Muscle layer of colon (tissue), 2 donors: ENCODE measurements around the gene SUSD1.

Experiments used
- H3K27ac ChIP-seq: one replicate; pipeline ENCODE4 v1.7.0; 2013; ENCODE audit warnings: low read depth, mild to moderate bottlenecking, low read length, moderate library complexity
- H3K27me3 ChIP-seq, 2 donors: one replicate each; pipeline ENCODE4 v1.7.0; 2013; ENCODE audit warnings: low read length in 2 of 2, mild to moderate bottlenecking in 2 of 2; ENCODE audit not compliant: insufficient read depth in 2 of 2, control insufficient read depth in 1 of 2
- H3K36me3 ChIP-seq: one replicate; pipeline ENCODE4 v1.7.0; 2013; ENCODE audit warnings: mild to moderate bottlenecking, low read length; ENCODE audit not compliant: insufficient read depth
- H3K4me1 ChIP-seq: one replicate; pipeline ENCODE4 v1.7.0; 2013; ENCODE audit warnings: mild to moderate bottlenecking, low read length; ENCODE audit not compliant: insufficient read depth
- H3K4me3 ChIP-seq, 2 donors: one replicate each; pipeline ENCODE4 v1.7.0; 2013; ENCODE audit warnings: low read length in 2 of 2, low read depth in 1 of 2, mild to moderate bottlenecking in 1 of 2, moderate library complexity in 1 of 2
- H3K9ac ChIP-seq: one replicate; pipeline ENCODE4 v1.7.0; 2013; ENCODE audit warnings: low read length
- H3K9me3 ChIP-seq: one replicate; pipeline ENCODE4 v1.7.0; 2013; ENCODE audit warnings: mild to moderate bottlenecking, low read length
- donor health status: abdominal sarcoma.
- donor health status: Adenocarcinoma of cecum.

The SUSD1 gene

GRCh38 chr9:112059145-112059965 lies 115.7 kb downstream of the SUSD1 start:
- no peak overlapping the region for H3K9ac ChIP-seq
- no peaks in the 10 kb centered on the region for H3K27me3 ChIP-seq
- H3K27ac ChIP-seq = no peak overlapping the region
- H3K4me1 ChIP-seq = peaks cover 35% of the 10 kb centered on the region
- H3K36me3 ChIP-seq = no peaks in the 10 kb centered on the region
- no peak overlapping the region for H3K4me3 ChIP-seq
- no peaks in the 10 kb centered on the region for H3K9me3 ChIP-seq

- Histone ChIP-seq H3K4me1 (peaks cover 35% of the 10 kb centered on the region), H3K27ac (no peak overlapping the region)
Measured at GRCh38 chr9:112056996-112057395, 118.1 kb downstream of the SUSD1 start.

GRCh38 chr9:112054916-112055315 lies 120.2 kb downstream of the SUSD1 start:
- Histone ChIP-seq H3K9ac (no peak overlapping the region), H3K9me3 (no peaks in the 10 kb centered on the region), H3K4me3 (no peak overlapping the region), H3K4me1 (peaks cover 37% of the 10 kb centered on the region), H3K36me3 (no peaks in the 10 kb centered on the region), H3K27ac (no peak overlapping the region), H3K27me3 (no peaks in the 10 kb centered on the region)

More at GRCh38 chr9:112056996-112057395, 118.1 kb downstream of the SUSD1 start:
- H3K9me3 ChIP-seq = no peaks in the 10 kb centered on the region
- no peaks in the 10 kb centered on the region for H3K36me3 ChIP-seq
- H3K27me3 ChIP-seq = no peaks in the 10 kb centered on the region
- H3K9ac ChIP-seq = no peak overlapping the region
- no peak overlapping the region for H3K4me3 ChIP-seq

- Histone ChIP-seq H3K27me3 (no peaks in the 10 kb centered on the region), H3K27ac (no peak overlapping the region), H3K4me1 (peaks cover 29% of the 10 kb centered on the region), H3K9ac (no peak overlapping the region), H3K9me3 (no peaks in the 10 kb centered on the region), H3K36me3 (no peaks in the 10 kb centered on the region), H3K4me3 (no peak overlapping the region)
Measured at GRCh38 chr9:112051812-112052211, 123.3 kb downstream of the SUSD1 start.

GRCh38 chr9:112050544-112051475 lies 124.3 kb downstream of the SUSD1 start:
- Histone ChIP-seq H3K36me3 (no peaks in the 10 kb centered on the region), H3K27me3 (no peaks in the 10 kb centered on the region), H3K4me3 (no peak overlapping the region), H3K9ac (peak overlapping the region; percentile 4), H3K27ac (peak overlapping the region; percentile 37), H3K4me1 (peaks cover 29% of the 10 kb centered on the region), H3K9me3 (no peaks in the 10 kb centered on the region)

- Histone ChIP-seq H3K4me1 (peaks cover 29% of the 10 kb centered on the region), H3K27me3 (no peaks in the 10 kb centered on the region), H3K27ac (peak overlapping the region; percentile 37), H3K4me3 (no peak overlapping the region), H3K9me3 (no peaks in the 10 kb centered on the region), H3K9ac (no peak overlapping the region), H3K36me3 (no peaks in the 10 kb centered on the region)
Measured at GRCh38 chr9:112049811-112050516, 125.1 kb downstream of the SUSD1 start.

GRCh38 chr9:112048924-112049691 lies 126.0 kb downstream of the SUSD1 start:
- Histone ChIP-seq H3K4me3 (no peak overlapping the region), H3K9ac (no peak overlapping the region), H3K27ac (peak overlapping the region; percentile 37), H3K4me1 (peaks cover 29% of the 10 kb centered on the region), H3K27me3 (no peaks in the 10 kb centered on the region), H3K36me3 (no peaks in the 10 kb centered on the region), H3K9me3 (no peaks in the 10 kb centered on the region)

GRCh38 chr9:112047538-112048066 lies 127.5 kb downstream of the SUSD1 start:
- no peaks in the 10 kb centered on the region for H3K27me3 ChIP-seq
- peaks cover 29% of the 10 kb centered on the region for H3K4me1 ChIP-seq
- no peaks in the 10 kb centered on the region for H3K9me3 ChIP-seq
- H3K9ac ChIP-seq = no peak overlapping the region
- H3K36me3 ChIP-seq = no peaks in the 10 kb centered on the region
- no peak overlapping the region for H3K4me3 ChIP-seq
- H3K27ac ChIP-seq = no peak overlapping the region

- Histone ChIP-seq H3K9me3 (no peaks in the 10 kb centered on the region), H3K4me1 (peaks cover 28% of the 10 kb centered on the region), H3K9ac (no peak overlapping the region), H3K36me3 (no peaks in the 10 kb centered on the region), H3K4me3 (no peak overlapping the region), H3K27me3 (no peaks in the 10 kb centered on the region), H3K27ac (no peak overlapping the region)
Measured at GRCh38 chr9:112046181-112046580, 128.9 kb downstream of the SUSD1 start.

GRCh38 chr9:112044881-112045280 lies 130.2 kb downstream of the SUSD1 start:
- Histone ChIP-seq H3K9ac (no peak overlapping the region), H3K4me1 (peaks cover 15% of the 10 kb centered on the region), H3K9me3 (no peaks in the 10 kb centered on the region), H3K27me3 (no peaks in the 10 kb centered on the region), H3K4me3 (no peak overlapping the region), H3K27ac (no peak overlapping the region), H3K36me3 (no peaks in the 10 kb centered on the region)
